PFSK-1 (cell line): ENCODE results near the gene FAT1.

ENCODE experiments used
- FOXP2 ChIP-seq: optimal IDR thresholded peaks from 2 replicates; pipeline ENCODE3; 2011; ENCODE audit warnings: borderline replicate concordance, control low read depth, inconsistent platforms; ENCODE audit not compliant: insufficient read depth; ENCODE audit errors: extremely low read length, extremely low read depth
- POLR2AphosphoS5 ChIP-seq: IDR thresholded peaks from 2 replicates; pipeline ENCODE4 v1.6.1; 2012; ENCODE audit warnings: low read depth, mild to moderate bottlenecking, control low read depth, low read length, moderate library complexity
- SIN3A ChIP-seq: IDR thresholded peaks from 2 replicates; pipeline ENCODE4 v1.6.1; 2012; ENCODE audit warnings: mild to moderate bottlenecking, low read length, moderate library complexity, borderline replicate concordance; ENCODE audit not compliant: insufficient read depth
- TAF1 ChIP-seq: IDR thresholded peaks from 2 replicates; pipeline ENCODE4 v1.6.1; 2012; ENCODE audit warnings: low read length, control low read depth, borderline replicate concordance; ENCODE audit not compliant: insufficient read depth
- TF ChIP-seq, protein P1 (sequence below), 2 experiments: IDR thresholded peaks; 2 replicates each; pipeline versions ENCODE4 v1.6.1 to v1.8.0; 2011 to 2012; ENCODE audit warnings: low read depth in 2 of 2, low read length in 2 of 2, control low read depth in 1 of 2, inconsistent platforms in 1 of 2, mild to moderate bottlenecking in 1 of 2, moderate library complexity in 1 of 2; ENCODE audit not compliant: insufficient read depth in 1 of 2

The FAT1 gene

DNA sequence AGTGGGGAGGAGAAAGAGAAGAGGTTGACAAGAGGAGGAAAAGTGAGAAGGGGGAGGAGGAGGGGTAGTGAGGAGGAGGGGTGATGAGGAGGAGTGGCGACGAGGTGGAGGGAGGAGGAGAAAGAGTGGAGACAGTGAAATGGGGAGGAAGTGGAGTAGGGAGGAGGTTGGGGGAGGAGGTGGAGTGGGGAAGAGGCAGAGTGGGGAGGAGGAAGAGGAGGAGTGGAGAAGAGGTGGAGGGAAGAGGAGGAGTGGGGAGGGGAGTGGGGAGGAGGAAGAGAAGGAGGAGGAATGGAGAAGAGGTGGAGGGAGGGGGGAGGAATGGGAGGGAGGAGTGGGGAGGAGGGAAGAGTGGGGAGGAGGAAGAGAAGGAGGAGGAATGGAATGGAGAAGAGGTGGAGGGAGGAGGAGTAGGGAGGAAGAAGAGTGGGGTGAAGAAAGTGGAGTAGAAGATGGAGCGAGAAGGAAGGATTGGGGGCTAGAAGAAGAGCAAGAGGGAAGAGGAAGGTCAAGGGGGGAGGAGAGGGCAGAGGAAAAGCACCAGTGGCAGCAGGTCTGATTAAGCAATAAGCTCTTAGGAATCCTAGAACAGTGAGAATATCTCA, 118.3 kb downstream of the FAT1 start:
- TF ChIP-seq, protein P1, sequence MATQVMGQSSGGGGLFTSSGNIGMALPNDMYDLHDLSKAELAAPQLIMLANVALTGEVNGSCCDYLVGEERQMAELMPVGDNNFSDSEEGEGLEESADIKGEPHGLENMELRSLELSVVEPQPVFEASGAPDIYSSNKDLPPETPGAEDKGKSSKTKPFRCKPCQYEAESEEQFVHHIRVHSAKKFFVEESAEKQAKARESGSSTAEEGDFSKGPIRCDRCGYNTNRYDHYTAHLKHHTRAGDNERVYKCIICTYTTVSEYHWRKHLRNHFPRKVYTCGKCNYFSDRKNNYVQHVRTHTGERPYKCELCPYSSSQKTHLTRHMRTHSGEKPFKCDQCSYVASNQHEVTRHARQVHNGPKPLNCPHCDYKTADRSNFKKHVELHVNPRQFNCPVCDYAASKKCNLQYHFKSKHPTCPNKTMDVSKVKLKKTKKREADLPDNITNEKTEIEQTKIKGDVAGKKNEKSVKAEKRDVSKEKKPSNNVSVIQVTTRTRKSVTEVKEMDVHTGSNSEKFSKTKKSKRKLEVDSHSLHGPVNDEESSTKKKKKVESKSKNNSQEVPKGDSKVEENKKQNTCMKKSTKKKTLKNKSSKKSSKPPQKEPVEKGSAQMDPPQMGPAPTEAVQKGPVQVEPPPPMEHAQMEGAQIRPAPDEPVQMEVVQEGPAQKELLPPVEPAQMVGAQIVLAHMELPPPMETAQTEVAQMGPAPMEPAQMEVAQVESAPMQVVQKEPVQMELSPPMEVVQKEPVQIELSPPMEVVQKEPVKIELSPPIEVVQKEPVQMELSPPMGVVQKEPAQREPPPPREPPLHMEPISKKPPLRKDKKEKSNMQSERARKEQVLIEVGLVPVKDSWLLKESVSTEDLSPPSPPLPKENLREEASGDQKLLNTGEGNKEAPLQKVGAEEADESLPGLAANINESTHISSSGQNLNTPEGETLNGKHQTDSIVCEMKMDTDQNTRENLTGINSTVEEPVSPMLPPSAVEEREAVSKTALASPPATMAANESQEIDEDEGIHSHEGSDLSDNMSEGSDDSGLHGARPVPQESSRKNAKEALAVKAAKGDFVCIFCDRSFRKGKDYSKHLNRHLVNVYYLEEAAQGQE (IDR thresholded peaks at IDR 0.05; ENCODE audit: insufficient read depth in 1 of 2, low read depth in 2 of 2, low read length in 2 of 2), result no peak
- TF ChIP-seq SIN3A (no peak), FOXP2 (no peak), TAF1 (no peak), POLR2AphosphoS5 (no peak)

DNA sequence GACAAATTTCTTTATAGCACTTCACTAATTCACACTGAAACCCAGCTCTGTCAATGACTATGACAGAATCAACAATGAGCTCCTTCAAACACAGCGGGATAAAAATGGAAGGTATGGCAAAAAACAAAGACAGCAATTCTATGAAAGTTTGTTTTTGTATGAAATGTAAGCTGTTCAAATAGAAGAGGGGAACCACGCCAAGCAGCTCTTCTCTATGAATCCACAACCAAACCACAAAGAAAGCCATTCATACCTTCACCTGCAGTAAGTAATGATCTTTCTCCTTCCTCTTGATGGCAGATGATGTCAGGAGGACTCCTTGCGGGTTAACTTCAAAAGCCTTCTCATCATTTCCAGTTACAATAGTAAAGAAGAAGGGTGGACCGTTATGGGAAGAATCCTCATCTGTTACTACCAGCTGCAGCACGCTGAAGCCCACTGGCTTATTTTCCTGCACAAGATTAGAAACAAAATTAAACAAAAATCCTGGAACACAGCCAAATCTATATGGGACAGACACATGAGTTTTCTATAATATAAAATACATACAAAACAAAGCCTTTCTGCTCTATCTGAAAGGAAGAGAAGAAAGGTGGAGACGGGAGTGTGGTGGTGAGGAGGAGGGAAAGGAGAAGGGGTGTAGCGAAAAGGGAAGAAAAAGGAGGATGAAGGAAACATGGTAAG, 119.4 kb downstream of the FAT1 start:
- TF ChIP-seq, protein P1 (IDR thresholded peaks at IDR 0.05; ENCODE audit: insufficient read depth in 1 of 2, low read depth in 2 of 2, low read length in 2 of 2), result no peak
- no peak for TF ChIP-seq POLR2AphosphoS5

DNA sequence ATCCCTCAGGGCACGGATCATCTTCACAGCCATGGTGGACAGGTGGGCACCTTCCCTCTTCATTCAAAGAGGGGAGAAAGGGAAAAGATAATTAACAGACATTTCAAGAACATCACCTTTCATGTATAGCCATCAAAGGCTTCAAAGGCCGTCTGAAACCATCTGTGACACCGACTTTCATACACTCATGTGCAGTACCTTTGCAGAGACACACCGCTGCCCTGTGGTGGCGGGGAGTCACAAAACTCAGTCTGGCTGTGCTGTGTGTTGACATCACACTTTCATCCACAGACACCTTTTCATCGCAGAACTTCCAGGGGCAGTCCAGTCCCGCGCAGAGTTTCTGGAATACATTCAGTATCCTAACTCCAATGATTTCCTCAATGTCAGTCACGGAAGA, 120.7 kb downstream of the FAT1 start:
- no peak for TF ChIP-seq POLR2AphosphoS5
- no peak for TF ChIP-seq TAF1
- no peak for TF ChIP-seq SIN3A
- TF ChIP-seq, protein P1 (IDR thresholded peaks at IDR 0.05; ENCODE audit: insufficient read depth in 1 of 2, low read depth in 2 of 2, low read length in 2 of 2), result no peak
- TF ChIP-seq FOXP2, result no peak

DNA sequence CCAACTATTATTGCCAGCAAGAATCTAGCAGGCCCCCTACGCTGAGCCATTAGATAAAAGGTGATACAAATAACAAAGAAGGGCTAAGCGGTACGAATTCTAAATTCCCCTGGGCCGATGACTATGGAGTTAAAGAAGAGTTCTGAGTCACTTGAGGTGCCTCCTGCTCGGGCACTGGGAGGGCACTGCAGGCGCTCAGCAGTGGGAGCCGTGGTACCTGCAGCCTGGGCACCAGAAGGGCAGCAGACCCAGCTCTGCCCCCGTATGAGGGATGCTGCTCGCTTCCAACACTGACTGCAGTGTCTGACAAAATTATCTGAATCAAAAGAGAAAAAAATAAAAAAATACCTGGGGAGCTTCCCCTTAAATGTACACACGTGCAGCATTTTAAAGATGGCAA, 124.2 kb downstream of the FAT1 start:
- TF ChIP-seq SIN3A (no peak), POLR2AphosphoS5 (no peak), FOXP2 (no peak), TAF1 (no peak)
- TF ChIP-seq, protein P1 (IDR thresholded peaks at IDR 0.05; ENCODE audit: insufficient read depth in 1 of 2, low read depth in 2 of 2, low read length in 2 of 2), result no peak

DNA sequence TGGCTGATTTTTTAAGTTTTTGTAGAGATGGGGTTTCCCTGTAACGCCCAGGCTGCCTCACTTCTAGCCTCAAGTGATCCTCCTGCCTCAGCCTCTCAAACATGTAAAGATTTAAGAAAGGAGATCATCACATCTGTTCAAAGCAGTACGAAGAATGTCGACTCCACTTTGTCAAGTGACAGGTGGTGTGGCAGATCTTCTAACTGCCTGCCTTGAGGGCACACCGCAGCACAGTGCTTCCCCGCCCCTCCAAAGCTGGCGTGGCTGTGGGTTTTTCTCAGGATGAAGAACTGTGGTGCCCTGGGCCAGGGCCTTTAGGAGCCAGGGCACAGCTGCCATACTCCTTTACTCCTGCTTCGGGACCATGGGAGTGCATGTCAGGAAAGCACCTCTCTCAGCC, 125.0 kb downstream of the FAT1 start:
- no peak for TF ChIP-seq POLR2AphosphoS5
- no peak for TF ChIP-seq SIN3A
